Body of pancreas (tissue), 4 donors: Measurements from ENCODE around the gene SFPQ.

Experiments
- CTCF ChIP-seq, 7 experiments: fragments of 450-650 bp in 4 of 7; fragments of 200-600 bp in 3 of 7; sonication (generic) in 3 of 7; IDR thresholded peaks; one replicate each; pipeline ENCODE4 v1.5.1; 2016 to 2019; ENCODE audit warnings: antibody characterized with exemption in 7 of 7
- POLR2A ChIP-seq, 3 donors: fragments of 450-650 bp; IDR thresholded peaks; one replicate each; pipeline ENCODE4 v1.6.1; 2016; ENCODE audit warnings: antibody characterized with exemption in 3 of 3, mild to moderate bottlenecking in 2 of 3

- TF ChIP-seq CTCF (IDR thresholded peaks at IDR 0.05) (no peak), POLR2A (IDR thresholded peaks at IDR 0.05) (no peak)
Observed at GRCh38 chr1:35188578-35189392, 4.2 kb downstream of the SFPQ start.
